Mesodermal cell (in vitro differentiated cells): ENCODE data around the gene KRT37.

Experiments
- H3K27ac ChIP-seq: 2 replicates; pipeline ENCODE4 v1.7.0; 2013; ENCODE audit warnings: mild to moderate bottlenecking, low read depth, low read length, moderate library complexity; ENCODE audit not compliant: severe bottlenecking
- H3K36me3 ChIP-seq: 2 replicates; pipeline ENCODE4 v1.7.1; 2013; ENCODE audit warnings: mild to moderate bottlenecking, low read length, moderate library complexity; ENCODE audit not compliant: control insufficient read depth, insufficient read depth
- H3K4me1 ChIP-seq: one replicate; pipeline ENCODE4 v1.7.1; 2013; ENCODE audit warnings: mild to moderate bottlenecking, low read length; ENCODE audit not compliant: insufficient read depth, control insufficient read depth, poor library complexity, severe bottlenecking
- H3K4me3 ChIP-seq: 2 replicates; pipeline ENCODE4 v1.7.0; 2013; ENCODE audit warnings: low read length, control low read depth, mild to moderate bottlenecking; ENCODE audit not compliant: insufficient read depth, poor library complexity, severe bottlenecking; ENCODE audit errors: extremely low read depth
- H3K9me3 ChIP-seq: 2 replicates; pipeline ENCODE4 v1.7.1; 2013; ENCODE audit warnings: mild to moderate bottlenecking, low read length, moderate library complexity; ENCODE audit not compliant: control insufficient read depth
- WGBS, 2 experiments: methylation state at CpG; one replicate each; pipeline ENCODE4 v1.1.5; 2013; ENCODE audit warnings: missing lambda C conversion rate in 2 of 2; ENCODE audit not compliant: insufficient coverage in 2 of 2; 5-methylcytosine and 5-hydroxymethylcytosine counted together

Gene KRT37

GRCh38 chr17:41453066-41453465, 28.7 kb upstream of the KRT37 start:
- Histone ChIP-seq H3K27ac (no peak overlapping the region), H3K4me1 (no peaks in the 10 kb centered on the region), H3K36me3 (no peaks in the 10 kb centered on the region), H3K4me3 (no peak overlapping the region), H3K9me3 (peaks cover 4% of the 10 kb centered on the region)
- WGBS, 2 experiments: 83 to 97% methylated on average over 2 to 3 of the region's 3 CpGs

DNA sequence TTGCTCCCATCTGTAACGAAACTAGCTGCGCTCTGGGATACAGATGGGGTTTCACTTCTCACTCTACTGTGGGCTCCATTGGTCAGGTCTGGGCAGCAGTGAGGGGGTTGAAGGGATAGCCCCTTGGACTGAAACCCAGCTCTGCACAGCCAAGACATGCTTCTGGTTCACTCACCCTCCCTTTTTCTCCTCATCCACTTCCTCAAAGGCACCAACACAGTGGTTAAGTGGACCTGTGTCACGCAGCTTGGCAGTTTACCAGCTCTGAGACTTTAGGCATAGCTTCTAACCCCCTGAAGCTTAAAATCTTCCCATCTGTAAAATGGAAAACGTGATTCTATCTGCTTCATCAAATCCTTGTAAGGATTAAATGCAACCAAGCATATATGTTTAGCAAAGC, 27.9 kb upstream of the KRT37 start:
- no peak overlapping the region for H3K4me3 ChIP-seq

DNA sequence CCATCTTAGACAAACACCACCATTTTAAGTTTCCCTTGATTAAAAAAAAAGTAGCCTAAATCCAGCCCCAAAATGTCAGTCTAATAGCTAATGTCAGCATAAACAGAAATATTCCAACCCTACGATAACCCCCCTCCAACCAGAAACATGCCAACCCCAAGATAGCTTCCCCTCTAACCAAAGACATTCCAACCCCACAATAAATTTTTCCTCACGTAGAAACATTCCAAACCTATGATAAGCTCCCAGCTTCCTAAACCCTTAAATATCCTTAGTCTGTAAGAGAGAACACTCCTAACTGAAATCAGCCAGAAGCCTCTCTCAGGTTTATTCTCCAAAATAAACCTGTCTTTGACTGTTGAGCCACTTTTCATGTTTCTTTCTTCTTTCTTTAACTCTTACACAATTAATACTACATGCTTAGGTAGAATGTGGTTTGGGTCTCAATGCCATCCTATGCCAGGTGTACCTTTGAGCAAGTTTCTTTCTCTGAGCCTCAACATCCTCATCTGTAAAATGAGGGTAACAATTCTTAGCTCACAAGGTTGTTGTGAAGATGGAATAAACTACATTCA, 26.9 kb upstream of the KRT37 start:
- 82 to 83% methylated on average over 1 to 2 of the region's 2 CpGs for WGBS, 2 experiments
- no peak overlapping the region for H3K27ac ChIP-seq
- no peaks in the 10 kb centered on the region for H3K36me3 ChIP-seq
- no peak overlapping the region for H3K4me3 ChIP-seq
- H3K4me1 ChIP-seq: no peaks in the 10 kb centered on the region
- peaks cover 4% of the 10 kb centered on the region for H3K9me3 ChIP-seq

More for the DNA sequence above, 27.9 kb upstream of the KRT37 start:
- Histone ChIP-seq H3K27ac (no peak overlapping the region), H3K4me1 (no peaks in the 10 kb centered on the region), H3K9me3 (peaks cover 4% of the 10 kb centered on the region), H3K36me3 (no peaks in the 10 kb centered on the region)
- 75 to 100% methylated on average over 1 of the region's 4 CpGs for WGBS, 2 experiments

DNA sequence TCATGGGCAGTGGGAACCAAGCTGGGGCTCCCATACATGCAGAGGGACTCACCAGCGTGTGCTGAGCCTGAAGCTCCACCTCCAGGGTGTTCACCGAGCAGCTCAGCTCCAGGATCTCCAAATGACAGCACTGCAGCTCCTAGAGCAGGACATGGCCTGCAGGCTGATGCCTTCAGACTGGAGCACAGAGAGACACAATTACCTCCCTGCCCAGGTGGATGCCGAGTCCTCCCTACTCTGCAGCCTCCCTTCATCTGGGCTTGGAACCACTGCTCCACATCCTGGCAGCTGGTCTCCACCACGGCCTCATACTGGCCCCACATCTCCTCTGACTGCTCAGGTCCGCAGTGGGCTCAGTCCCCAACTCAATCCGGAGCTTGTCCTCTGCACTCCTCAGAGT, 24.6 kb upstream of the KRT37 start:
- Histone ChIP-seq H3K4me1 (no peaks in the 10 kb centered on the region), H3K4me3 (no peak overlapping the region), H3K9me3 (peaks cover 4% of the 10 kb centered on the region), H3K36me3 (no peaks in the 10 kb centered on the region), H3K27ac (no peak overlapping the region)
- 93 to 94% methylated on average over 5 to 6 of the region's 6 CpGs for WGBS, 2 experiments

DNA sequence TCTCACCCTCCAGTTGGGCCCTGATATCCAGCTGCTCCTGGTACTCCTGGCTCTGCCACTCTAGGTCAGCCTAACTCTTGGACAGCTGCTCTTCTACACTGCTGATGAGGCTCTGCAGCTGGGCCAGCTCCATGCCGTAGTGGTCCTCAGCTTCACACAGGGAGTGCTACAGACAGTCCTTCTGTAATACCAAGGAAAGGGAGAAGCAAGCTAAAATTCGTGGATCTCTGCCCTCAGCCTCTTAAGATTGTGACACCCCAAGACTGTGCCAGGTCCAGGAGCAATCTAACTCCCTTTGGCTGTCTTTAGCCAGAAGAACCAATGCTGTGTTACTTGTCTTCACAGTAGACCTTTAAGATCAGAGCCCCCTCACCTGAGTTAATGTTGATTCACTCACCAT, 24.1 kb upstream of the KRT37 start:
- WGBS, 2 experiments: 65 to 80% methylated on average over 1 to 2 of the region's 2 CpGs
- Histone ChIP-seq H3K4me3 (no peak overlapping the region), H3K36me3 (no peaks in the 10 kb centered on the region), H3K9me3 (peaks cover 4% of the 10 kb centered on the region), H3K4me1 (no peaks in the 10 kb centered on the region), H3K27ac (no peak overlapping the region)

GRCh38 chr17:41446806-41447205, 22.4 kb upstream of the KRT37 start:
- no CpG with 5 or more reads among the region's 2 CpGs for WGBS, 2 experiments
- Histone ChIP-seq H3K9me3 (peaks cover 4% of the 10 kb centered on the region), H3K4me3 (no peak overlapping the region), H3K4me1 (no peaks in the 10 kb centered on the region), H3K27ac (no peak overlapping the region), H3K36me3 (no peaks in the 10 kb centered on the region)

GRCh38 chr17:41444640-41445039, 20.3 kb upstream of the KRT37 start:
- H3K36me3 ChIP-seq: no peaks in the 10 kb centered on the region
- H3K27ac ChIP-seq: no peak overlapping the region
- no peaks in the 10 kb centered on the region for H3K9me3 ChIP-seq
- H3K4me3 ChIP-seq: no peak overlapping the region
- H3K4me1 ChIP-seq: no peaks in the 10 kb centered on the region
- no CpG with 5 or more reads among the region's 3 CpGs for WGBS, 2 experiments

- H3K27ac ChIP-seq: no peak overlapping the region
- H3K9me3 ChIP-seq: no peaks in the 10 kb centered on the region
- H3K4me1 ChIP-seq: no peaks in the 10 kb centered on the region
- H3K36me3 ChIP-seq: no peaks in the 10 kb centered on the region
- H3K4me3 ChIP-seq: no peak overlapping the region
- 71% methylated on average over 1 of the region's 1 CpG; no CpG with 5 or more reads in 1 of the 2 experiments for WGBS, 2 experiments
Observed at GRCh38 chr17:41444186-41444585, 19.8 kb upstream of the KRT37 start.

- 93 to 100% methylated on average over 1 to 3 of the region's 4 CpGs for WGBS, 2 experiments
- H3K27ac ChIP-seq: no peak overlapping the region
- no peaks in the 10 kb centered on the region for H3K36me3 ChIP-seq
- H3K9me3 ChIP-seq: no peaks in the 10 kb centered on the region
- no peak overlapping the region for H3K4me3 ChIP-seq
- H3K4me1 ChIP-seq: no peaks in the 10 kb centered on the region
Observed at GRCh38 chr17:41442739-41443138, 18.4 kb upstream of the KRT37 start.

GRCh38 chr17:41440531-41441033, 16.2 kb upstream of the KRT37 start, which contains the start of gene KRT38:
Gene KRT38, minus strand, starts transcription at chr17:41440983. Its CDS starts 62 bp downstream, at chr17:41440921.
- H3K9me3 ChIP-seq: no peaks in the 10 kb centered on the region
- WGBS, 2 experiments: 93 to 95% methylated on average over 9 of the region's 10 CpGs
- H3K4me1 ChIP-seq: no peaks in the 10 kb centered on the region
- H3K27ac ChIP-seq: no peak within 1 kb of the TSS
- no peaks in the 10 kb centered on the region for H3K36me3 ChIP-seq
- no peak within 1 kb of the TSS for H3K4me3 ChIP-seq

DNA sequence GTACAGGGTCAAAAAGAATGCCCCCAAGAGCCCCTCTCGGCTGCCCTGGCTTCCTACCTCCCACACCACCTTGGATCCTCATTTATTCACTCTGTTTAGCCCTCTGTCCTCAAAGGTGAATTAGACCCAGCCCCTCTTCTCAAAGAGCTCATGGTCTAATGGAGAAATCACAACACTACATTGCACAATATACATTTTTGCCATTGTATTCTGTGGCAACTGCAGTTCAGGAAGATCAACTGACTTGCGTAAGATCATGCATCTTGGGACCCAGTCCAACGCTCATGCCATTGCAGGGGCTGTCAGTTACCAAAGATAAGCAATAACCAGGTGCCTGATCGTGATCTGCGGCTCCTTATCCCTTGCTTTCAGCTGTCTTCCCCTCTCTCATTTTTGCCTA, 15.0 kb upstream of the KRT37 start:
- no peaks in the 10 kb centered on the region for H3K36me3 ChIP-seq
- H3K4me1 ChIP-seq: no peaks in the 10 kb centered on the region
- no peak overlapping the region for H3K27ac ChIP-seq
- no peaks in the 10 kb centered on the region for H3K9me3 ChIP-seq
- 72 to 90% methylated on average over 4 to 5 of the region's 5 CpGs for WGBS, 2 experiments
- H3K4me3 ChIP-seq: no peak overlapping the region
